H1 (cell line): ENCODE data around the gene TIMD4. TPM values are rescaled to one million over a fixed set of nuclear protein-coding genes. Genes with fewer than 3 reads are reported as not detected.

Experiments used
- CTCF ChIA-PET: fragments of 300-600 bp; sonication (Branson Sonifier 250); formaldehyde crosslinking; loops from one replicate; lab custom pipeline; 2021; ENCODE audit not compliant: partially characterized antibody; lab: Charles Lee
- POLR2A ChIA-PET: fragments of 300-600 bp; sonication (Branson Sonifier 250); formaldehyde crosslinking; loops from one replicate; lab custom pipeline; 2021; ENCODE audit warnings: inconsistent platforms; ENCODE audit not compliant: partially characterized antibody; lab: Charles Lee
- DNase-seq, 2 experiments: peaks; one replicate each; pipeline versions ENCODE4 v3.0.0 to v3.0.0-alpha.2; 2010 to 2022; ENCODE audit warnings: low spot score in 2 of 2, low read depth in 1 of 2, mixed read lengths in 1 of 2
- FAIRE-seq: peaks from 2 replicates; lab custom pipeline; 2011; peaks lifted over from hg19 to GRCh38; lab: Jason Lieb, UNC
- H2AFZ ChIP-seq: 2 replicates; pipeline ENCODE4 v1.8.1; 2012; ENCODE audit warnings: low read length, inconsistent platforms
- H2AK5ac ChIP-seq: 2 replicates; pipeline ENCODE4 v1.6.1; 2013; ENCODE audit warnings: low read depth, low read length
- H2BK120ac ChIP-seq: replicated peaks from 2 replicates; pipeline ENCODE3; 2013; ENCODE audit warnings: low read depth, low read length, inconsistent platforms
- H2BK12ac ChIP-seq: 2 replicates; pipeline ENCODE4 v1.6.1; 2013; ENCODE audit warnings: low read depth, low read length
- H2BK15ac ChIP-seq: 2 replicates; pipeline ENCODE4 v1.6.1; 2013; ENCODE audit warnings: low read length
- H2BK20ac ChIP-seq: 2 replicates; pipeline ENCODE4 v1.6.1; 2013; ENCODE audit warnings: low read length
- H2BK5ac ChIP-seq: 2 replicates; pipeline ENCODE4 v1.6.1; 2013; ENCODE audit warnings: low read depth, low read length
- H3K14ac ChIP-seq: 2 replicates; pipeline ENCODE4 v1.6.1; 2013; ENCODE audit warnings: inconsistent platforms; ENCODE audit not compliant: insufficient read length
- H3K18ac ChIP-seq: 2 replicates; pipeline ENCODE4 v1.6.1; 2013; ENCODE audit warnings: low read length; ENCODE audit errors: extremely low read depth
- H3K23ac ChIP-seq: 2 replicates; pipeline ENCODE4 v1.6.1; 2013; ENCODE audit warnings: inconsistent platforms; ENCODE audit not compliant: insufficient read length
- H3K23me2 ChIP-seq: 2 replicates; pipeline ENCODE4 v1.6.1; 2013; ENCODE audit warnings: low read depth, low read length
- H3K27ac ChIP-seq: 2 replicates; pipeline ENCODE4 v1.6.1; 2011; ENCODE audit warnings: low read depth, low read length, inconsistent platforms
- H3K27me3 ChIP-seq, 4 experiments: replicated peaks in 1 of 4; 1 replicate in 1 of 4; 2 replicates in 3 of 4; pipeline versions ENCODE4 v1.6.1 to v1.8.1; 2011 to 2013; ENCODE audit warnings: low read length in 3 of 4, mild to moderate bottlenecking in 3 of 4, inconsistent platforms in 2 of 4, mixed read lengths in 2 of 4, moderate library complexity in 1 of 4; ENCODE audit not compliant: control insufficient read depth in 3 of 4, insufficient read depth in 3 of 4; ENCODE audit errors: extremely low read depth in 1 of 4
- H3K36me3 ChIP-seq, 4 experiments: 2 replicates each; pipeline versions ENCODE4 v1.6.1 to v1.8.1; 2011 to 2013; ENCODE audit warnings: mild to moderate bottlenecking in 4 of 4, low read length in 3 of 4, moderate library complexity in 2 of 4, control low read depth in 1 of 4, inconsistent platforms in 1 of 4; ENCODE audit not compliant: insufficient read depth in 4 of 4, control insufficient read depth in 2 of 4
- H3K4ac ChIP-seq: replicated peaks from 2 replicates; pipeline ENCODE3; 2013; ENCODE audit warnings: low read length, low read depth, mixed read lengths, inconsistent platforms; ENCODE audit not compliant: insufficient read length
- H3K4me1 ChIP-seq, 4 experiments: replicated peaks in 1 of 4; 1 replicate in 1 of 4; 2 replicates in 3 of 4; pipeline versions ENCODE4 v1.6.1 to v1.8.1; 2011 to 2013; ENCODE audit warnings: low read length in 3 of 4, inconsistent platforms in 2 of 4, mixed read lengths in 1 of 4; ENCODE audit not compliant: insufficient read depth in 4 of 4, control insufficient read depth in 3 of 4
- H3K4me2 ChIP-seq, 2 experiments: 2 replicates each; pipeline versions ENCODE4 v1.6.1 to v1.8.1; 2011 to 2013; ENCODE audit warnings: low read depth in 2 of 2, low read length in 2 of 2, control low read depth in 1 of 2, inconsistent platforms in 1 of 2, mild to moderate bottlenecking in 1 of 2; ENCODE audit not compliant: insufficient read depth in 1 of 2
- H3K4me3 ChIP-seq, 4 experiments: fragments of 200-600, 300-600 bp in 1 of 4; sonication (generic), shearing (Covaris generic), sonication (Bioruptor Twin) in 1 of 4; 2 replicates each; pipeline versions ENCODE4 v1.5.1 to v1.8.1; 2011 to 2016; ENCODE audit warnings: low read length in 4 of 4, low read depth in 3 of 4, control low read depth in 2 of 4, inconsistent platforms in 2 of 4, mild to moderate bottlenecking in 2 of 4, mixed read lengths in 1 of 4, moderate library complexity in 1 of 4; ENCODE audit not compliant: insufficient read depth in 2 of 4; ENCODE audit errors: extremely low read depth in 1 of 4
- H3K56ac ChIP-seq: replicated peaks from 2 replicates; pipeline ENCODE3; 2013; ENCODE audit warnings: low read depth, mild to moderate bottlenecking, mixed read lengths, low read length, inconsistent platforms; ENCODE audit not compliant: insufficient read length
- H3K79me1 ChIP-seq: 2 replicates; pipeline ENCODE4 v1.6.1; 2013; ENCODE audit warnings: low read depth, low read length, control low read depth
- H3K79me2 ChIP-seq, 2 experiments: 2 replicates each; pipeline versions ENCODE4 v1.6.1 to v1.8.1; 2012 to 2013; ENCODE audit warnings: low read length in 2 of 2, mild to moderate bottlenecking in 2 of 2, inconsistent platforms in 1 of 2; ENCODE audit not compliant: insufficient read depth in 2 of 2, control insufficient read depth in 1 of 2
- H3K9ac ChIP-seq, 4 experiments: replicated peaks in 1 of 4; 1 replicate in 1 of 4; 2 replicates in 3 of 4; pipeline versions ENCODE4 v1.6.1 to v1.8.1; 2011 to 2013; ENCODE audit warnings: low read depth in 3 of 4, low read length in 3 of 4, control low read depth in 2 of 4, mild to moderate bottlenecking in 2 of 4, moderate library complexity in 2 of 4, inconsistent platforms in 1 of 4; ENCODE audit errors: extremely low read depth in 1 of 4
- H3K9me3 ChIP-seq, 2 experiments: 2 replicates each; pipeline versions ENCODE4 v1.6.1 to v1.8.1; 2012 to 2013; ENCODE audit warnings: mild to moderate bottlenecking in 2 of 2, moderate library complexity in 2 of 2, control low read depth in 1 of 2, inconsistent platforms in 1 of 2, low read depth in 1 of 2, low read length in 1 of 2, mixed read lengths in 1 of 2; ENCODE audit not compliant: insufficient read depth in 2 of 2
- H4K20me1 ChIP-seq, 2 experiments: replicated peaks in 1 of 2; 2 replicates each; pipeline versions ENCODE3 to v1.8.1; 2011 to 2013; ENCODE audit warnings: inconsistent platforms in 2 of 2, low read length in 2 of 2, mild to moderate bottlenecking in 1 of 2; ENCODE audit not compliant: insufficient read depth in 2 of 2, control insufficient read depth in 1 of 2
- H4K5ac ChIP-seq: 2 replicates; pipeline ENCODE4 v1.6.1; 2013; ENCODE audit warnings: low read length, low read depth, mixed read lengths, inconsistent platforms; ENCODE audit not compliant: insufficient read length
- H4K8ac ChIP-seq: 2 replicates; pipeline ENCODE4 v1.8.0; 2013; ENCODE audit warnings: mild to moderate bottlenecking, moderate library complexity, low read length, inconsistent platforms; ENCODE audit not compliant: insufficient read depth; ENCODE audit errors: extremely low read depth
- H4K91ac ChIP-seq: replicated peaks from 2 replicates; pipeline ENCODE3; 2013; ENCODE audit warnings: low read length, mixed read lengths, inconsistent platforms; ENCODE audit not compliant: insufficient read length
- PHF8 ChIP-seq: fragments of 200-600 bp; sonication (generic); conservative IDR thresholded peaks from 2 replicates; pipeline ENCODE4 v1.7.1; 2012; ENCODE audit warnings: low read depth, mild to moderate bottlenecking, inconsistent platforms, low read length, moderate library complexity
- USF2 ChIP-seq: IDR thresholded peaks from 2 replicates; pipeline ENCODE4 v1.6.1; 2011; ENCODE audit warnings: low read length, improper control_type of control experiment
- WGBS, 2 experiments: shearing (Covaris generic) in 1 of 2; methylation state at CpG; one replicate each; pipeline versions ENCODE4 v1.1.6 to v1.1.7; 2013 to 2015; ENCODE audit warnings: low lambda C conversion rate in 2 of 2, mixed read lengths in 2 of 2, inconsistent platforms in 1 of 2, low coverage in 1 of 2, missing lambda C conversion rate in 1 of 2; ENCODE audit not compliant: insufficient replicate concordance in 2 of 2, insufficient coverage in 1 of 2, insufficient read length in 1 of 2; ENCODE audit errors: extremely low coverage in 1 of 2, missing lambda C conversion rate in 1 of 2; 5-methylcytosine and 5-hydroxymethylcytosine counted together
- polyA plus RNA-seq, 7 experiments: library from polyadenylated mRNA; depleted of rRNA in 3 of 7; stranded (reverse) in 5 of 7; unstranded in 2 of 7; fragments of >200 nt in 5 of 7; fragments of 200-250 nt in 2 of 7; gene quantifications; 1 replicate in 5 of 7; 2 replicates in 1 of 7; 4 replicates in 1 of 7; pipeline versions ENCODE4 v1.2.1 to v1.2.3, GENCODE V29; 2011 to 2013; ENCODE audit warnings: missing spikeins in 2 of 7, mixed read lengths in 2 of 7
- total RNA-seq: library from RNA; stranded (reverse); fragmentation: NEBNext Ultra II Directional; extraction: Animal tissue kit (Norgen Biotek cat#: 25700); gene quantifications from 2 replicates; pipeline ENCODE4 v1.2.1, GENCODE V29; 2021

The TIMD4 gene
- total and polyA plus RNA-seq, 2 of the 8 experiments (the other 6 are each of a cell fraction or from before 2014, with no cell fraction given): not detected

DNA sequence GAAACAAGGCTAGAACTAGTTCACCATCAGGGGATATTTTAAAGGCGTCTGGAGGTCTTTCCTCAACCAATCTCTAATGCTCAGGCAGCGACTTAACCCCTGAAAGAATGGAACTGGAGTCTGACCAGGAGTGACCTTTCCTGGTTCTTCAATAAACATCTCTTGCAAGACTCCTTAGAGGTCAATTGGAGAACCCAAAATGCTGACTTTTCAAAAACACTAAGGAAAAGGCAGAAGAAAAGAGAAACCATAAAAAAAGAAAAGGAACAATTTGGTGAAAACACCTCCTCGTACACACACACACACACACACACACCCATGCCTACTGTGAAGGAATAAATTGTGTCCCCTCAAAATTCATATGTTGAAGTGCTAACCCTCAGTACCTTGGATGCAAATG lies 12.3 kb downstream of the TIMD4 start:
- no peak overlapping the region for H3K9ac ChIP-seq
- H3K9me3 ChIP-seq: no peaks in the 10 kb centered on the region
- no peak overlapping the region for H2AFZ ChIP-seq
- no peak overlapping the region for H3K14ac ChIP-seq
- H4K8ac ChIP-seq: no peak overlapping the region
- no peak for FAIRE-seq
- H3K36me3 ChIP-seq: no peaks in the 10 kb centered on the region
- no peak for TF ChIP-seq USF2
- no peak for TF ChIP-seq PHF8
- TF ChIP-seq, all 59 proteins: peak for 0
- Histone ChIP-seq H2BK120ac (no peak overlapping the region), H2BK15ac (no peak overlapping the region), H3K27me3 (no peaks in the 10 kb centered on the region), H3K4ac (no peak overlapping the region), H3K4me2 (no peak overlapping the region), H3K4me3 (no peak overlapping the region), H3K18ac (no peak overlapping the region), H4K91ac (no peak overlapping the region), H3K4me1 (no peaks in the 10 kb centered on the region), H3K27ac (no peak overlapping the region), H3K23ac (no peak overlapping the region), H4K5ac (no peak overlapping the region), H3K23me2 (no peaks in the 10 kb centered on the region), H2BK20ac (no peak overlapping the region), H4K20me1 (no peaks in the 10 kb centered on the region), H3K79me1 (no peaks in the 10 kb centered on the region), H3K79me2 (no peaks in the 10 kb centered on the region), H2AK5ac (no peak overlapping the region), H2BK12ac (no peak overlapping the region), H2BK5ac (no peak overlapping the region), H3K56ac (no peak overlapping the region)
- DNase-seq: no peak
- WGBS, 2 experiments: 78% methylated on average over 3 of the region's 3 CpGs; no CpG with 5 or more reads in 1 of the 2 experiments
- POLR2A ChIA-PET: no interaction called here
- CTCF ChIA-PET: no interaction called here
